Central memory CD8-positive, alpha-beta T cell (primary cell): ENCODE measurements around the gene BEND5.
A peak's percentile ranks its signal among the peaks of the same experiment; 100 is the strongest.

Experiments
- ATAC-seq: fragments of 150-1000 bp; cut with Tn5 transposase; replicated peaks from 2 replicates; pipeline ENCODE4 v1.10.0; 2022; ENCODE audit warnings: mild to moderate bottlenecking, moderate FRiP score, moderate number of reproducible peaks; ENCODE audit not compliant: poor library complexity, severe bottlenecking; ENCODE audit errors: extremely low read depth
- DNase-seq, 2 donors: peaks; one replicate each; pipeline ENCODE4 v3.0.0; 2021; ENCODE audit warnings: low spot score in 2 of 2
- H3K27ac Mint-ChIP-seq: one replicate; pipeline ENCODE4 v1.8.0; 2022; ENCODE audit warnings: low read depth, mild to moderate bottlenecking, moderate library complexity, mixed read lengths
- H3K27me3 Mint-ChIP-seq: one replicate; pipeline ENCODE4 v1.8.0; 2022; ENCODE audit warnings: mixed read lengths
- H3K36me3 Mint-ChIP-seq: one replicate; pipeline ENCODE4 v1.8.0; 2022; ENCODE audit warnings: mild to moderate bottlenecking, moderate library complexity, mixed read lengths; ENCODE audit not compliant: insufficient read depth
- H3K4me1 Mint-ChIP-seq: one replicate; pipeline ENCODE4 v1.8.0; 2022; ENCODE audit warnings: mixed read lengths
- H3K4me3 Mint-ChIP-seq: one replicate; pipeline ENCODE4 v1.8.0; 2022; ENCODE audit warnings: mild to moderate bottlenecking, moderate library complexity, mixed read lengths
- H3K9me3 Mint-ChIP-seq: one replicate; pipeline ENCODE4 v1.8.0; 2022; ENCODE audit warnings: mixed read lengths

The BEND5 gene

GRCh38 chr1:48776393-48777218 lies at the start of gene BEND5:
TSS of gene BEND5 (minus strand) at chr1:48776891. CDS start at chr1:48776831, 60 bp downstream.
- Mint-ChIP-seq H3K27ac (peak within 1 kb of the TSS; percentile 83), H3K4me3 (peak within 1 kb of the TSS; percentile 88), H3K27me3 (peaks cover 19% of the 10 kb centered on the region), H3K4me1 (peaks cover 20% of the 10 kb centered on the region), H3K9me3 (no peaks in the 10 kb centered on the region), H3K36me3 (peaks cover 3% of the 10 kb centered on the region)
- ATAC-seq, result peak; percentile 77
- DNase-seq, result peak in 1 of 2 donors; percentile 13

- ATAC-seq, result no peak
- H3K36me3 Mint-ChIP-seq, result no peaks in the 10 kb centered on the region
- no peak for DNase-seq
- H3K9me3 Mint-ChIP-seq, result no peaks in the 10 kb centered on the region
- no peak overlapping the region for H3K4me3 Mint-ChIP-seq
- H3K27me3 Mint-ChIP-seq, result no peaks in the 10 kb centered on the region
- H3K4me1 Mint-ChIP-seq, result no peaks in the 10 kb centered on the region
- H3K27ac Mint-ChIP-seq, result no peak overlapping the region
These were observed 46.5 kb upstream of the BEND5 start for GRCh38 chr1:48823168-48823567.

- H3K27me3 Mint-ChIP-seq, result no peaks in the 10 kb centered on the region
These were observed 43.8 kb upstream of the BEND5 start for GRCh38 chr1:48820491-48820890.

GRCh38 chr1:48817505-48818114 lies 40.9 kb upstream of the BEND5 start:
- DNase-seq, result no peak
- H3K36me3 Mint-ChIP-seq, result no peaks in the 10 kb centered on the region
- H3K4me1 Mint-ChIP-seq, result no peaks in the 10 kb centered on the region

More at GRCh38 chr1:48820491-48820890, 43.8 kb upstream of the BEND5 start:
- Mint-ChIP-seq H3K4me1 (no peaks in the 10 kb centered on the region), H3K27ac (no peak overlapping the region), H3K9me3 (no peaks in the 10 kb centered on the region), H3K4me3 (no peak overlapping the region), H3K36me3 (no peaks in the 10 kb centered on the region)
- no peak for ATAC-seq
- DNase-seq, result no peak

GRCh38 chr1:48810740-48811139 lies 34.0 kb upstream of the BEND5 start:
- Mint-ChIP-seq H3K4me1 (no peaks in the 10 kb centered on the region), H3K27ac (no peak overlapping the region), H3K27me3 (peaks cover 27% of the 10 kb centered on the region), H3K36me3 (no peaks in the 10 kb centered on the region), H3K9me3 (no peaks in the 10 kb centered on the region), H3K4me3 (no peak overlapping the region)
- DNase-seq (no peak), ATAC-seq (no peak)

More at GRCh38 chr1:48817505-48818114, 40.9 kb upstream of the BEND5 start:
- no peak for ATAC-seq
- H3K4me3 Mint-ChIP-seq, result no peak overlapping the region
- peaks cover 8% of the 10 kb centered on the region for H3K27me3 Mint-ChIP-seq
- no peak overlapping the region for H3K27ac Mint-ChIP-seq
- no peaks in the 10 kb centered on the region for H3K9me3 Mint-ChIP-seq

- Mint-ChIP-seq H3K36me3 (no peaks in the 10 kb centered on the region), H3K27ac (no peak overlapping the region), H3K9me3 (no peaks in the 10 kb centered on the region), H3K4me3 (no peak overlapping the region), H3K4me1 (no peaks in the 10 kb centered on the region), H3K27me3 (peaks cover 29% of the 10 kb centered on the region)
- DNase-seq (no peak), ATAC-seq (no peak)
These were observed 31.8 kb upstream of the BEND5 start for GRCh38 chr1:48808496-48808895.

- Mint-ChIP-seq H3K27ac (no peak overlapping the region), H3K27me3 (peaks cover 29% of the 10 kb centered on the region), H3K4me3 (no peak overlapping the region), H3K36me3 (no peaks in the 10 kb centered on the region), H3K9me3 (no peaks in the 10 kb centered on the region), H3K4me1 (no peaks in the 10 kb centered on the region)
- DNase-seq (no peak), ATAC-seq (no peak)
These were observed 31.0 kb upstream of the BEND5 start for GRCh38 chr1:48807554-48808260.

GRCh38 chr1:48803474-48803873 lies 26.8 kb upstream of the BEND5 start:
- no peaks in the 10 kb centered on the region for H3K4me1 Mint-ChIP-seq

GRCh38 chr1:48794816-48795215 lies 18.1 kb upstream of the BEND5 start:
- no peaks in the 10 kb centered on the region for H3K4me1 Mint-ChIP-seq
- DNase-seq (no peak), ATAC-seq (no peak)
- H3K27ac Mint-ChIP-seq, result no peak overlapping the region
- H3K9me3 Mint-ChIP-seq, result no peaks in the 10 kb centered on the region
- no peaks in the 10 kb centered on the region for H3K36me3 Mint-ChIP-seq
- H3K4me3 Mint-ChIP-seq, result no peak overlapping the region
- peaks cover 12% of the 10 kb centered on the region for H3K27me3 Mint-ChIP-seq

More at GRCh38 chr1:48803474-48803873, 26.8 kb upstream of the BEND5 start:
- H3K9me3 Mint-ChIP-seq, result no peaks in the 10 kb centered on the region
- DNase-seq, result no peak
- H3K27me3 Mint-ChIP-seq, result peaks cover 36% of the 10 kb centered on the region
- no peak overlapping the region for H3K27ac Mint-ChIP-seq
- H3K4me3 Mint-ChIP-seq, result no peak overlapping the region
- H3K36me3 Mint-ChIP-seq, result no peaks in the 10 kb centered on the region
- no peak for ATAC-seq

GRCh38 chr1:48793863-48794262 lies 17.2 kb upstream of the BEND5 start:
- no peaks in the 10 kb centered on the region for H3K4me1 Mint-ChIP-seq
- DNase-seq (no peak), ATAC-seq (peak; percentile 46)
- H3K9me3 Mint-ChIP-seq, result no peaks in the 10 kb centered on the region
- no peak overlapping the region for H3K27ac Mint-ChIP-seq
- H3K4me3 Mint-ChIP-seq, result no peak overlapping the region
- no peaks in the 10 kb centered on the region for H3K36me3 Mint-ChIP-seq
- peaks cover 2% of the 10 kb centered on the region for H3K27me3 Mint-ChIP-seq

- H3K4me1 Mint-ChIP-seq, result no peaks in the 10 kb centered on the region
- H3K9me3 Mint-ChIP-seq, result no peaks in the 10 kb centered on the region
- no peak for ATAC-seq
- no peak for DNase-seq
- H3K27me3 Mint-ChIP-seq, result no peaks in the 10 kb centered on the region
- H3K36me3 Mint-ChIP-seq, result no peaks in the 10 kb centered on the region
- no peak overlapping the region for H3K4me3 Mint-ChIP-seq
- H3K27ac Mint-ChIP-seq, result no peak overlapping the region
These were observed 16.3 kb upstream of the BEND5 start for GRCh38 chr1:48792961-48793360.

GRCh38 chr1:48790397-48790796 lies 13.7 kb upstream of the BEND5 start:
- Mint-ChIP-seq H3K4me1 (no peaks in the 10 kb centered on the region), H3K4me3 (no peak overlapping the region), H3K27me3 (no peaks in the 10 kb centered on the region), H3K9me3 (no peaks in the 10 kb centered on the region), H3K27ac (no peak overlapping the region), H3K36me3 (no peaks in the 10 kb centered on the region)
- ATAC-seq (no peak), DNase-seq (no peak)
